T-helper 1 cell (primary cell): ENCODE data around the gene GNPTAB.
"Not testable (repeated sequence)": the region's sequence is repeated elsewhere in the genome, so short reads cannot be mapped to it uniquely, and the experiment has no call there.

Experiments
- DNase-seq, 5 donors: peaks; one replicate each; pipeline ENCODE4 v3.0.0-alpha.2; 2012 to 2020

The GNPTAB gene

DNA sequence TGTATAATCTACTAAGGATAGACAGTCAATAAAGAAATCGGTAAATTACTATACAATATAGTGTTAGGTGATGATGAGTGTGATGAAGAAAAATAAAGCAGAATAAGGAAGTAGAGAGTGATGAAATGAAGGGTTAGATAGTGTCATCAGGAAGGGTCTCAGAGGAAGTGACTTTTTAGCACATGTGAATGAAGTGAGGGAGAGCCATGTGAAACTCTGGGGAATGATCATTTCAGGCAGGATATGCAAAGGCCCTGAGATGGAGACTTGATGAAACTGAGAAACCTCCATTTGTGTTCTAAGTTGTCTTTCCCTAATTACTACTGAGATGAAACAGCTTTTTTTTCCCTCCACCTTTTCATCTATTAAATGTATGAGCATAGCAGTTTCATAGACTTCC lies 19.4 kb upstream of the GNPTAB start:
- no peak for DNase-seq

DNA sequence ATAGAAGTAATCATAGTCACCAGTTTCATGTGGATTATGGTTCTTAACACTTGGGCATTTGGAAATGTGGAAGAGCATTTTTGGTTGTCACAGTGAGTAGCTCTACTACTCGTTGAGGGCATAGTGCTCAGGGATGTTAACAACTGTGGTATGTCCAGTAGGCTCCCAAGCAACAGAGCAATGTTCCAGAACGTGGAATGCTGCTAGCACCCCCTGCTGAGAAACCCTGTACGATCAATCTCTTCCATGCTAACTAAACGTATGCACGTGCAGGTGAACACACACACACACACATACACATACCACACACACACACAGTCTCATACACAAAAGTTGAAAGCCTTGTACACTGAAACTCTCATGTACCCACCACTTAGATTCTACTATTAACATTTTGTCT lies 16.6 kb upstream of the GNPTAB start:
- DNase-seq, result no peak

DNA sequence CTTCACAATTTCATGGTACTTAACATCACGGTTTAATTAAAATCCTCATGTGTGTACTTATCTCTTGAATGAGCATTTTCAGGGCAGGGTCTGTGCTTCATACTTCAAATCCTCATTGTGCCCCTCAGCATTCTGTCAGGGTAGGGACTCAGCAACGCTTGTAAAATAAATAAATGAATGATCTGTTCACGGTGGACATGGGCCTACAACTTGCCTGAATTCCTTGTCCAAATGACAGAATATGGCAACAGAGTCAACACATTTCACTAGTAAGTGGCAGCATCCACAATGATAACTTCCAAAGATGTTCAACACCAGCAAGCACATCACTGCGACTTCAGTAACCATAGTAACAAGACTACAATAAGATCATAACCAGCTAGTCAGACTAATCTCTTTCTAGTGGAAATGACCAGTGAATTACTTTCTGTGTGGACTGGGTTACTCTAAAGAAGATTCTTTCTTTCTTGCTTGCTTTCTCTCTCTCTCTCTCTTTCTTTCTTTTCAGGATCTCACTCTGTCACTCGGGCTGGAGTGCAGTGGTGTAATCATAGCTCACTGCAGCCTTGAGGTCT lies 14.5 kb upstream of the GNPTAB start:
- DNase-seq, result no peak

DNA sequence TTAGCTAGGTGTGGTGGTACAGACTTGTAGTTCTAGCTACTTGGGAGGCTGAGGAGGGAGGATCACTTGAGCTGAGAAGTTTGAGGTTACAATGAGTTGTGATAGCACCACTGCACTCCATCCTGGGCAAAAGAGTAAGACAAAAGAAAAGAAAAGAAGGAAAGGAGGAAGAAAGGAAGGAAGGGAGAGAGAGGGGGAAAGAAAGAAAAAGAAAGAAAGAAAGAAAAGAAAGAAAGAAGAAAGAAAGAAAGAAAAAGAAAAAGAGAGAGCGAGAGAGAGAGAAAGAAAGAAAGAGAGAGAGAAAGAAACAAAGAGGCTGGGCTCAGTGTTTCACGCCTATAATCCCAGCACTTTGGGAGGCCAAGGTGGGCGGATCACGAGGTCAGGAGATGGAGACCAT lies 10.3 kb upstream of the GNPTAB start:
- no peak for DNase-seq

DNA sequence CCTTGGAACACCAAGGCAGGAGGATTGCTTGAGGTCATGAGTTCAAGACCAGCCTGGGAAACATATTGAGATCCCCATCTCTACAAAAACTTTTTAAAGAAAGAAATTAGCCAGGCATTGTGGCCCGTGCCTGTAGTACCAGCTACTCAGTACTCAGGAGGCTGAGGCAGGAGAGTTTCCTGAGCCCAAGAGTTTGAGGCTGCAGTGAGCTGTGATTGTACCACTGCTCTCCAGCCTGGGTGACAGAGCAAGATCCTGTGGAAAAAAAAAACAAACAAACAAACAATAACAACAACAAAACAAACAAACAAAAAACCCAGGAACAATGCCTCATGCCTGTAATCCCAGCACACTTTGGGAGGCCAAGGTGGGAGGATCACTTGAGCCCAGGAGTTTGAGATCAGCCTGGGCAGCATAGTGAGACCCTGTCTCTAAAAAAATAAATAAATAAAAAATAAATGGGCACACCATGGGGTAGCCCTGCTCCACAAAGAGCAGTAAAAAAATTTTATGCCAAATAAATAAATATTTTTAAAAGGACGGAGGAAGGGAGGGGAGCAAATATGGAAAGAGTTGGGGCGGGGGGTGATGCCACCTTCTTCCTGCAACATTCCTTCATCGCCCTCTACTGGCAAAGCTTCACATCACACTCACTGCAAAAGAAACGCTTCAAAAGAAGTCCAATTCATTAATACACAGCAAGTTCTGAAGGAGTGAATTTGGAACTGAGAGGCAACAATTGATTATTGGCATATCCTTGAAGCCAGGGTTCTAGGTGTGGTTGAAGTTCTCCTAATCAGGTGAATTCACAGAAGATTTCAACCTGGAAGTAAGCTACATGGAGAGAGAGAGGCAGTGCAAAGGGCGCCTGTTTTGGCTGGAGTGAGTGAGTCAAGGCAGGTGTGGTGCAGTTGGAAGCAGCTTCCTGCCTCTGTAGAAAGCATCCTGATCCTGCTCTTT lies 8.8 kb upstream of the GNPTAB start:
- peak; percentile 30 to 65 (median 58) for DNase-seq

DNA sequence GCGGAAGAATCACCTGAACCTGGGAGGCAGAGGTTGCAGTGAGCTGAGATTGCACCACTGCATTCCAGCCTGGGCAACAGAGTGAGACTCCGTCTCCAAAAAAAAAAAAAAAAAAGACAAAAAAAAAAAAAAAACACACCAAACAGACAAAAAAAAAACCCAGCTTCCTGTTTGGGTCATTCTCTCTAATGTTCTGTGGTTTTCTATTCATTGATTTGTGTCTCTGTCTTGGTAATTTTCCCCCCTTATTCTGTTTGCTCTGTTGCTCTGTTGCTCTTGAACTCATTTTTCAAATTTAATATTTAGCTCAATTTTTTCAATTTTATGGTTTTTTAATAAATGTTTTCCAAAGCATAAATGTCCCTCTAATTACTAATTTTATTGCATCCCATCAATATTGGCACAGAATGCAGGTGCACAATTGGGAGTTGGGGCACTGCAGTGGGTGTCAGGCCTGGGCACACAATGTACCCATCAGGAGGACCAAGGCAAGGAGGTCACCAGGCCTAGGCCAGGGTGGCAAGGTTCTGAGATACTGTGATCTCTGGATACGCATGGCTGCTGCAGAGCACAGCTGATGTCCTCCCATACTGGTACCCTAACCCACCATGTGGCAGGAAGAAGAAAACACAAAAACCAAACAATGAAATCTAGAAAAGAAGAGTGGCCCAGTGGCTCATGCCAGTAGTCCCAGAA lies 8.0 kb upstream of the GNPTAB start:
- peak in 1 of 5 donors; percentile 18 for DNase-seq

DNA sequence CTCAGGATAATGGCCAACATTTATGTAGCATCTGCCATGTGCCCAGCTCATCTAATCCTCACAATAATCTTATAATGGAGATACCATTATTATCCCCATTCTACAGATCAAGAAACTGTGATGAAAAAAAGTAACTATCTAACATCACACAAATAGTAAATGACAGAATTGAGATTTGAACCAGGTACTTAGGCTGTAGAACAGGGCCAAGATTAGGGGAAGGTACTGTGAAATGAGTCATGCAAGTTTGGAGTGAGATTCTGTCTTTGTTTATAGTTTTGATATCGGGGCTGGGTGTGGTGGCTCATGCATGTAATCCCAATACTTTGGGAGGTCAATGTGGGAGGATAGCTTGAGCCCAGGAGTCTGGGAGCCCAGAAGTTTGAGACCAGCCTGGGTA lies 1.3 kb upstream of the GNPTAB start:
- no peak for DNase-seq

DNA sequence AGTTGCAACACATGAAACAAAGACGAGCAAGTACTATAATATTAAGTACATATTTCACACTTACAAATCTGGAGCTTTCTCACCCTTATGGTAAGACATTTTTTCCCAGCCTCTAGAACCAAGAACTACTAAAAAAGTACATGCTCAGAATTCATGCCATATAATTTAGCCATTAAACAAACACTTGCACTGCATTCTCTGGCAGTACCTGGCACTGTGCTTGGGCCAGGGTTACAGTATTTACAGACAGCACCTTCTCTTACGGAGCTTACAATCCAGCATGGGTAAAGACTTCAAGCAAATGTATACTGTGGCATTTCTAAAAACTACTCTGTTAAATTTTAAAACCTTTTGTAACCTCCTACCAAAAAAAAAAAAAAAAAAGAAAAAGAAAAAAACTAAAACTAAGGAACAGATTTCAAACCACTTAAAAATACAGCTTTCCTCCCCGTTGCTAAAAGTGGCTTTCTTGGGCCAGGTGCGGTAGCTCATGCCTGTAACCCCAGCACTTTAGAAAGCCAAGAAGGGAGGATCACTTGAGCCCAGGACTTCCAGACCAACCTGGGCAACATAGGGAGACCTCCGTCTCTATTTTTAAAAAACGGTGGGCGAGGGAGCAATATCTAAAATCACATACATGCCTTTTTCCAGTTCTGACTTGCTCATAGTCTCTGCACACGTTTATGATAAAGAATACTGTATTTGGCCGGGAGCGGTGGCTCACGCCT lies 956 bp downstream of the GNPTAB start:
- DNase-seq, result no peak

DNA sequence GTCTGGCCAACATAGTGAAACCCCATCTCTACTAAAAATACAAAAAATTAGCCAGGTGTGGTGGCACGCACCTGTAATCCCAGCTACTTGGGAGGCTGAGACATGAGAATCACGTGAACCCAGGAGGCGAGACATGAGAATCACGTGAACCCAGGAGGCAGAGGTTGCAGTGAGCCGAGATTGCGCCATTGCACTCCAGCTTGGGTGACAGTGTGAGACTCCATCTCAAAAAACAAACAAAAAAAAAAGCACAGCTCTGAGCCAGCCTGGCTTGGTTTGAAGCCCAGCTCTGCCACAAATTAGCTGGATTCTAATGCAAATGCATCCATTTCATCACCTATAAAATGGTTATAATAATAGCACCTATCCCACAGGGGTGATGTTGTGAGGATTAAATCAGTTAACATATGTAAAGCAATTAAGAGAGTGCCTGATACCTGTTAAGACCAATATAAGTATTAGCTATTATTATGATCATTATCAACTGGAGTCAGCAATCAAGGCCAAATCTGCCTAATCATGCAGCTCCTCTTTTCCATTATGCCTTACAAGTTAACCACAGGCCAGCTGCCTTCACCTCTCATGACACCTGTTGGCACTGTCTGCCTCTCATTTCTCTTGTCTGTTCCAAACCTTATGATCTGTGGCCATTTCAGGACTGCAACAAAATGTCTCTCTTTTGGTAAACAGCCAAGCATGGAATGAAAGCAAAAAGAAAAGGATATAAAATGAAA lies 2.1 kb downstream of the GNPTAB start:
- DNase-seq, result no peak

DNA sequence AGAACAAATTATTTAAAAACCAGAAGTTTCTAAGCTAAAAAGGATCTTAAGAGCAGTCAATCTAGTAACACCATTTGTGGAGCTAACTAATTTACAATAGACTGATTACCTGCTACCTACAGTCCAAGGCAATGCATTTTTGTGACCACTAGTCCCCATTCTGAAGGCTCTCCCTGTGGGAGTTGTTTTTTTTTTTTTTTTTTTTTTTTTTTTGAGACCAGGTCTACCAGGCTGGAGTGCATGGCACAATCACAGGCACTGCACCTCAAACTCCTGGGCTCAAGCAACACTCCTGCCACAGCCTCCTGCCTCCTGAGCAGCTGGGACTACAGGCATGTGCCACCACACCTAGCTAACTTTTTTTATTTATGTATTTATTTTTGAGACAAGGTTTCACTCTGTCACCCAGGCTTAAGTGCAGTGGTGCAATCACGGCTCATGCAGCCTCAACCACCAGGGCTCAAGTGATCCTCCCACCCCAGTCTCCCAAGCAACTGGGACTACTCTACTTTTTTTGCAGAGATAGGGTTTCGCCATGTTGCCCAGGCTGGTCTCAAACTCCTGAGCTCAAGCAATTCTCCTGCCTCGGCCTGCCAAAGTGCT lies 3.9 kb downstream of the GNPTAB start:
- no peak for DNase-seq

DNA sequence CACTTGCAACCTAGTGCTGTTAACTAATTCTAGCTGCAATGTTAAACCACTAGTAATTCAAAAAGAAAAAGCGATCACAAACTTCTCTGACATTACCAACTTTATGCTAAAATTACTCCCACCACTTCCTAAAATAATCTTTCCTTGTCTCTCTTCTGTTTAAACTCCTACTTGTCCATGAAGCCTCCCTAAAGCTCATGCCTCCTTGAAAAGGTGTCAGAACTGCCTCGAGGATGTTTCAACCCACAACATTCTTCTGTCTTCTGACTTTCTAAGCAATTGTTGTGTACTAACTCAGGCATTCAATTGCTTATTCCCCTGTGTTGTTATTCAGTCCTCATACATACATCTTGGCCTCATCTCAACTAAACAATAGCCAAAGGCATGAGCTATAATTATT lies 5.9 kb downstream of the GNPTAB start:
- DNase-seq, result no peak

DNA sequence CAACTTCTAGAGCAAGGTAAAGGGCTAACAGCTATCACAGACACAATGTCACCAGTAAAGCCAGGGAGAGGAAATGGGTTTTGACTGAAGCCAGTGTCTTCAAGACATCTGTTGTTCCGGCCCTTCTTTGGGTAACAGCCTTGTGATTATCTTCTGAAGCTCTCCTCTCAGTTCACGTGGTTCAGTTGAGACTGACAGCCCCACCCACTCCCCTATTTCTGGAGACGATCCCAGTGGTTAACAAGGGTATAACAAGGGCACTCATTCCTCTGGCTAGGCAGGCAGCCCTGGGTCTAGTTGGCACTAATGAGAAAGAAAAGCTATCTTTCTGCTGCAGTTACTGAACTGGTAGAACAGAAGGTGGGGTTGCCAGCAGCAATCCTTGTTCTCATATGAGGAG lies 6.9 kb downstream of the GNPTAB start:
- peak; percentile 28 to 90 (median 57) for DNase-seq

DNA sequence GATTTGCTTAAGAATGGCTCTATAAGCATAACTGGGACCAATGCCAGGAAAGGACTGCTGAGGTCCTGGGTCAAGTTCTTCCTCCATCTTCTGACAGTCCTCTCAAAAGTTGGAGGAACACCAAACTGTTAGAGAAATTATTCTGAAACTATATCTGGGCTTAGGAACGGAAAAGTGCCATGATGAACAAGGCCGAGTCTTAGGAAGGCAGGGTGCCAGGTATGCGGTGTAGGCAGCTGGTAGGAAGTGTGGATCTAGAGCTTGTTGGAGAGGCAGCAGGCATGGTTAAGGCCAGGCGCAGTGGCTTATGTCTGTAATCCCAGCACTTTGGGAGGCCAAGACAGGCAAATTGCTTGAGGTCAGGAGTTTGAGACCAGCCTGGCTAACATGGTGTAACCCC lies 7.7 kb downstream of the GNPTAB start:
- DNase-seq, result no peak

DNA sequence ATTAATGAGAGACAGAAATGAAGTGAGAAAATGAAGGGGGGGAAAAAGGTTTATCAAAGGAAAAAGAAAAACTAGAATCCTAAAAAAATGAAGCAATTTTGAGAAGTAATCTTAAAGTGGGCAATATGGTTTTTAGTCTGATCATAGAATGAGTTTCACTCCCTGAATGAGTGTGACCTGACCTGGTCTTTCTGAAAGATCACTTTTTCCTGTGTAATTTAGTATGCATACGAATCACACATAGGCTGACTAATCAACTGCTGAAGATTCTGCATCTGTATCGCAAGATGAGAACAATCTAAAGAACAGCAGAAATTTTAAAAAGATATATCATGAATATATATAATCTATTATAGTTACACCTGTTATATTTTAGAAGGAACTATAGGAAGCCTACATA lies 11.3 kb downstream of the GNPTAB start:
- peak in 1 of 5 donors; percentile 65 for DNase-seq

DNA sequence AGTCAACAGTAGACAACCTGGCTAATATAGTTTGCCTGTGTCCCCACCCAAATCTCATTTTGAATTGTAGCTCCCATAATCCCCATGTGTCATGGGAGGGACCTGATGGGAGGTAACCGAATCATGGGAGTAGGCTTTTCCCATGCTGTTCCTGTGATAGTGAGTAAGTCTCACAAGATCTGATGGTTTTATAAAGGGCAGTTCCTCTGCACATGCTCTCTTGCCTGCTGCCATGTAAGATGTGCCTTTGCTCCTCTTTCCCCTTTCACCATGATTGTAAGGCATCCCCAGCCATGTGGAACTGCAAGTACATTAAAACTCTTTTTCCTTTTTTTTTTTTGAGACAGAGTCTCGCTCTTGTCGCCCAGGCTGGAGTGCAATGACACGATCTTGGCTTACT lies 12.1 kb downstream of the GNPTAB start:
- not testable (repeated sequence) for DNase-seq

DNA sequence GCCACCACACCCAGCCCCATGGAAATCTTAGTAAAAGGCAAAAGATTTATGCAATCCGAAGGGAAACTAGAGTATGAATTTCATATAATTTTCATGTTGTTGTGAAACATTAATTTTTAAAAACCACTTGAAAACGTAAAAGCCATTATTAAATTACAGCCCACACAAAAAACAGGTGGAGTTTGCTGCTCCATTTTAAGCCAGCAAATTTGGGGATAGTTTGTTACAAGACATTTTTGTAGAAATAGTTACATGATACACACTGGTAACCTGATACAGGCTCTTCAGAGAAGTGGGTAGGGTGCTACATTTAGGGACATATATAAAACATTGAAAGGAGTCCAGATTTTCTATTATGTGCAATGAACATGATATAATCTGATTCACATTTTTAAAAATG lies 17.6 kb downstream of the GNPTAB start:
- DNase-seq, result no peak

DNA sequence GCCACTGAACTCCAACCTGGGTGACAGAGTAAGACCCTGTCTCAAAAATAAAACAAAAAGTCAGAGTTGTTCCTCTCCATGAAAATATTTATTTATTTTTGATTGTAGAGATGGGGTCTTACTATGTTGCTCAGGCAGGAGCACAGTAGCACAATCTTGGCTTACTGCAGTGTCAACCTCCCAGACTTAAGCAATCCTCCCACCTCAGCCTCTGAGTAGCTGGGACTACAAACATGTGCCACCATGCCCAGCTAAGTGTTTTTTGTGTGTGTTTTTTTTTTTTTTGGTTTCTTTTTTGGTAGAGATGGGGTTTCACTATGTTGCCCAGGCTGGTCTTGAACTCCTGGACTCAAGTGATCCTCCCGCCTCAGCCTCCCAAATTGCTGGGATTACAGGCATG lies 18.0 kb downstream of the GNPTAB start:
- not testable (repeated sequence) for DNase-seq

DNA sequence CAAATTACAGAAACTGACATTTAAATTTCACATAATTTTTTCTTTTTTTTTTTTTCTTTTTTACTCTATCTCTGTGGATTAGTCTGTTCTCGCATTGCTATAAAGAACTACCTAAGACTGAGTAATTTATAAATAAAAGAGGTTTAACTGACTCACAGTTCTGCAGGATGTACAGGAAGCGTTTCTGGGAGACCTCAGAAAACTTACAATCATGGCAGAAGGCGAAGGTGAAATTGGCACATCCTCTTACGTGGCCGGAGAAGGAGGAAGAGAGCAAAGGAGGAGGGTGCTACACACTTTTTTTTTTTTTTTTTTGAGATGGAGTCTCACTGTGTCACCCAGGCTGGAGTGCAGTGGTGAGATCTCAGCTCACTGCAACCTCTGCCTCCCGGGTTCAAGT lies 19.4 kb downstream of the GNPTAB start:
- DNase-seq, result not testable (repeated sequence)

DNA sequence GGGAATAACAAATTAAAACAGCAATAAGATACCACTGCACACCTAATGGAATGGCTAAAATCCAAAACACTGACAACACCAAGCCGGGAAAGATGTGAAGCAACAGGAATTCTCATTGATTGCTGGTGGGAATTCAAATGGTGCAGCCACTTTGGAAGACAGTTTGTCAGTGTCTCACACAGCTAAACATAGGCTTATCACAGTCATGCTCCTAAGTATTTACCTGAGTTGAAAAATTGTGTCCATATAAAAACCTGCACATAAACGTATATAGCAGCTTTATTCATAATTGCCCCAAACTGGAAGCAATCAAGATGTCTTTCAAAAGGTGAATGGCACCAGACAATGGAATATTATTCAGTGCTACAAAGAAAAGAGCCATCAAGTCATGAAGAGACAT lies 21.6 kb downstream of the GNPTAB start:
- no peak for DNase-seq

DNA sequence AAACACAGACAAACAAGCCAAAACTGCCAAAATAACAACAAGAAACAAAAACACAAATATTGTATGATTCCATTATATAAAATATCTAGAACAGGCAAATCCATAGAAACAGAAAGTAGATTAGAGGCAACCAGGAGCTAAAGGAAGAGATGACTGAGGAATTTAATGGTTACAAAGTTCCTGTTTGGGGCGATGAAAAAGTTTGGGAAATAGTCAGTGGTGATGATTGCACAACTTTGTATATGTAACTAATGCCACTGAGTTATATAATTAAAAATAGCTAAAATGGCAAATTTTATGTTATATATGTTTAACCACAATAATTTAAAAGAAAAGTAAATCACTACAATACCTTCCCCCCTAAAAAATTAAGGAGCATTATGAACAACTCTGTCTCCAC lies 24.5 kb downstream of the GNPTAB start:
- DNase-seq, result no peak

DNA sequence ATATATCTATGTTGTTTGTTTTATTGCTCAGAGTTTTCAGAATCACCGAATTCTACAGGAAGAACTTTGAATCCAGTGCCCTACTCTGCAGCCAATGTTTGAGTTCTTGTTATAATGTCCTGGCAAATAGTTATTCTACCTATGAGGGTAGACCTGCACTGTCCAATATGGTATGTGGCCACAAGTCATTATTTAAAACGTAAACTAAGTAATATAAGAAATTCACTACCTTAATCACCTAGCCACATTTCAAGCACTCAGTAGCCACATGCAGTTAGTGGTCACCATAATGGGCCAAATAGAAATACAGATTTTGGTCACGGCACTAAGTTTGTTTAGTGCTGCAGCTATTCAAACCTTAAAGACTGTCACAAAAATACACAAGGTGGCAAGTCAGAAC lies 26.4 kb downstream of the GNPTAB start:
- DNase-seq, result no peak

DNA sequence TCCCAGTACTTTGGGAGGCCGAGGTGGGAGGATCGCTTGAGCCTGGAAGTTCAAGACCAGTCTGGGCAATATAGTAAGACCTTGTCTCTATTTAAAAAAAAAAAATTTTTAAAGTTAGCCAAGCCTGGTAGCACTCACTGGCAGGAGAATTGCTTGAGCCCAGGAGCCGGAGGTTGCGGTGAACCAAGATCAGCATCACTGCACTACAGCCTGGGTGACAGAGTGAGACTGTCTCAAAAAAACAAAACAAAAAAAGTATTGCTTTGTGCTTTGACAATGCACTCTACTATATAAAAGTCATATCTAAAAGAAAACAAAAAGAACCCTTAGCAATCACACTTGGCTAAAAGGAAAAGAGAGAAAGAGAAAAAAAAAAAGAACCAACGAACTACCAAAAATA lies 26.8 kb downstream of the GNPTAB start:
- no peak for DNase-seq
